Keratinocyte (primary cell): ENCODE data around the gene APP. TPM values are rescaled to one million over a fixed set of nuclear protein-coding genes. Genes with fewer than 3 reads are reported as not detected.

Source experiments
- DNase-seq: peaks from one replicate; pipeline ENCODE4 v3.0.0-alpha.2; 2011; ENCODE audit warnings: low read depth, missing footprints, low spot score
- FAIRE-seq: peaks from 2 replicates; lab custom pipeline; 2011; peaks lifted over from hg19 to GRCh38; lab: Jason Lieb, UNC
- H2AFZ ChIP-seq: 2 replicates; pipeline ENCODE4 v1.6.0; 2012; ENCODE audit warnings: low read length, control low read depth, inconsistent platforms; ENCODE audit not compliant: control insufficient read depth
- H3K27ac ChIP-seq: 2 replicates; pipeline ENCODE4 v1.5.1; 2011; ENCODE audit warnings: low read length; ENCODE audit not compliant: control insufficient read depth, insufficient read depth
- H3K27me3 ChIP-seq: 3 replicates; pipeline ENCODE4 v1.6.0; 2011; ENCODE audit warnings: low read length; ENCODE audit not compliant: control insufficient read depth, insufficient read depth; ENCODE audit errors: extremely low read depth
- H3K36me3 ChIP-seq, 2 experiments: 2 replicates in 1 of 2; 3 replicates in 1 of 2; pipeline ENCODE4 v1.5.1; 2011; ENCODE audit warnings: low read length in 2 of 2, mild to moderate bottlenecking in 1 of 2; ENCODE audit not compliant: control insufficient read depth in 2 of 2, insufficient read depth in 2 of 2; ENCODE audit errors: extremely low read depth in 1 of 2
- H3K4me1 ChIP-seq: 3 replicates; pipeline ENCODE4 v1.5.1; 2011; ENCODE audit warnings: low read length; ENCODE audit not compliant: control insufficient read depth, insufficient read depth; ENCODE audit errors: extremely low read depth
- H3K4me2 ChIP-seq: 3 replicates; pipeline ENCODE4 v1.6.0; 2011; ENCODE audit warnings: low read depth, low read length; ENCODE audit not compliant: control insufficient read depth, insufficient read depth; ENCODE audit errors: extremely low read depth
- H3K4me3 ChIP-seq, 3 experiments: fragments of 200-600 bp in 1 of 3; sonication (generic) in 1 of 3; 2 replicates in 2 of 3; 3 replicates in 1 of 3; pipeline ENCODE4 v1.5.1; 2011 to 2016; ENCODE audit warnings: low read length in 3 of 3, mild to moderate bottlenecking in 3 of 3, control low read depth in 2 of 3, inconsistent platforms in 1 of 3, low read depth in 1 of 3, mixed read lengths in 1 of 3, mixed run types in 1 of 3, moderate library complexity in 1 of 3; ENCODE audit not compliant: control insufficient read depth in 2 of 3, insufficient read depth in 2 of 3; ENCODE audit errors: extremely low read depth in 1 of 3
- H3K79me2 ChIP-seq: 2 replicates; pipeline ENCODE4 v1.6.0; 2012; ENCODE audit warnings: low read length; ENCODE audit not compliant: control insufficient read depth, insufficient read depth
- H3K9ac ChIP-seq: 3 replicates; pipeline ENCODE4 v1.6.0; 2011; ENCODE audit warnings: low read length; ENCODE audit not compliant: control insufficient read depth, insufficient read depth; ENCODE audit errors: extremely low read depth
- H3K9me1 ChIP-seq: 3 replicates; pipeline ENCODE4 v1.6.0; 2011; ENCODE audit warnings: low read length; ENCODE audit not compliant: control insufficient read depth, insufficient read depth; ENCODE audit errors: extremely low read depth
- H3K9me3 ChIP-seq: 2 replicates; pipeline ENCODE4 v1.5.1; 2012; ENCODE audit warnings: low read depth, low read length; ENCODE audit not compliant: control insufficient read depth
- H4K20me1 ChIP-seq: 3 replicates; pipeline ENCODE4 v1.6.0; 2011; ENCODE audit warnings: low read length; ENCODE audit not compliant: control insufficient read depth, insufficient read depth; ENCODE audit errors: extremely low read depth
- CTCF ChIP-seq, 3 experiments: IDR thresholded peaks in 1 of 3; conservative IDR thresholded peaks in 1 of 3; optimal IDR thresholded peaks in 1 of 3; 2 replicates in 2 of 3; 3 replicates in 1 of 3; pipeline versions ENCODE3 to v1.5.1; 2011; ENCODE audit warnings: low read length in 3 of 3, mild to moderate bottlenecking in 3 of 3, moderate library complexity in 2 of 3, control low read depth in 1 of 3, inconsistent platforms in 1 of 3; ENCODE audit not compliant: insufficient read depth in 2 of 3; ENCODE audit errors: extremely low read depth in 1 of 3
- EZH2 ChIP-seq: IDR thresholded peaks from one replicate; pipeline ENCODE4 v1.6.1; 2012; ENCODE audit warnings: inconsistent platforms, mild to moderate bottlenecking, low read length, moderate library complexity
- dilution Hi-C: fragments of 300-500 bp; cut with MboI; formaldehyde crosslinking; loops from one replicate; pipeline ENCODE4 v1.7.0; 2020; ENCODE audit warnings: low sequenced_read_pairs; ENCODE audit not compliant: extremely low pct_ligation_motif_present
- polyA plus RNA-seq, 5 experiments: library from polyadenylated mRNA; depleted of rRNA in 3 of 5; stranded (reverse) in 3 of 5; stranded (forward) in 1 of 5; unstranded in 1 of 5; fragments of >200 nt; gene quantifications; 1 replicate in 1 of 5; 2 replicates in 3 of 5; 3 replicates in 1 of 5; pipeline versions ENCODE4 v1.2.1 to v1.2.3, GENCODE V29; 2011 to 2012; ENCODE audit warnings: missing spikeins in 2 of 5, low read depth in 1 of 5, low replicate concordance in 1 of 5

The APP gene
- polyA plus RNA-seq, 1 donor (not counting 4 experiments of a cell fraction or from before 2014, with no cell fraction given): 1,015 TPM

GRCh38 chr21:25838809-25839208 lies 331.8 kb downstream of the APP start:
- H3K4me1 ChIP-seq: peaks cover 21% of the 10 kb centered on the region
- DNase-seq: no peak
- H2AFZ ChIP-seq: no peak overlapping the region
- H3K4me2 ChIP-seq: no peak overlapping the region
- no peaks in the 10 kb centered on the region for H3K79me2 ChIP-seq
- H3K36me3 ChIP-seq: no peaks in the 10 kb centered on the region
- H4K20me1 ChIP-seq: no peaks in the 10 kb centered on the region
- dilution Hi-C loops: no loop called here
- TF ChIP-seq EZH2 (no peak), CTCF (optimal IDR thresholded peaks at IDR 0.05 in 1 of 3, IDR thresholded peaks at IDR 0.05 in 1 of 3, conservative IDR thresholded peaks at IDR 0.05 in 1 of 3; ENCODE audit: extremely low read depth in 1 of 3, insufficient read depth in 2 of 3, low read length in 3 of 3) (no peak)
- no peaks in the 10 kb centered on the region for H3K9me3 ChIP-seq
- H3K4me3 ChIP-seq: no peak overlapping the region
- H3K9me1 ChIP-seq: no peaks in the 10 kb centered on the region
- no peak for FAIRE-seq
- H3K27ac ChIP-seq: no peak overlapping the region
- peaks cover 13% of the 10 kb centered on the region for H3K27me3 ChIP-seq
- no peak overlapping the region for H3K9ac ChIP-seq

- peaks cover 8% of the 10 kb centered on the region for H3K27me3 ChIP-seq
- H3K4me2 ChIP-seq: no peak overlapping the region
- FAIRE-seq: no peak
- no peaks in the 10 kb centered on the region for H3K36me3 ChIP-seq
- no peak overlapping the region for H3K4me3 ChIP-seq
- peaks cover 21% of the 10 kb centered on the region for H3K4me1 ChIP-seq
- no peaks in the 10 kb centered on the region for H3K79me2 ChIP-seq
- no peak overlapping the region for H3K9ac ChIP-seq
- H3K9me1 ChIP-seq: no peaks in the 10 kb centered on the region
- no peaks in the 10 kb centered on the region for H3K9me3 ChIP-seq
- H2AFZ ChIP-seq: no peak overlapping the region
- dilution Hi-C loops: no loop called here
- no peaks in the 10 kb centered on the region for H4K20me1 ChIP-seq
- H3K27ac ChIP-seq: no peak overlapping the region
- DNase-seq: no peak
- TF ChIP-seq EZH2: no peak
- no peak for TF ChIP-seq CTCF (optimal IDR thresholded peaks at IDR 0.05 in 1 of 3, IDR thresholded peaks at IDR 0.05 in 1 of 3, conservative IDR thresholded peaks at IDR 0.05 in 1 of 3; ENCODE audit: extremely low read depth in 1 of 3, insufficient read depth in 2 of 3, low read length in 3 of 3)
These were observed 332.9 kb downstream of the APP start for GRCh38 chr21:25837533-25838265.
